HFFc6 (cell line): ENCODE results near the gene CCDC127. TPM values are rescaled to one million over a fixed set of nuclear protein-coding genes. Genes with fewer than 3 reads are reported as not detected.

Source experiments
- DNase-seq: peaks from one replicate; pipeline ENCODE4 v3.0.0-alpha.2; 2018
- H3K27ac Mint-ChIP-seq: 2 replicates; pipeline ENCODE4 v1.8.0; 2020; ENCODE audit warnings: mild to moderate bottlenecking, mixed read lengths
- H3K27me3 Mint-ChIP-seq: 2 replicates; pipeline ENCODE4 v1.8.0; 2021; ENCODE audit warnings: mild to moderate bottlenecking, moderate library complexity, mixed read lengths; ENCODE audit not compliant: insufficient read depth
- H3K36me3 Mint-ChIP-seq: 2 replicates; pipeline ENCODE4 v1.8.0; 2021; ENCODE audit warnings: low read depth, mixed read lengths
- H3K4me1 Mint-ChIP-seq: 2 replicates; pipeline ENCODE4 v1.8.0; 2020; ENCODE audit warnings: low read depth, mixed read lengths
- H3K4me3 Mint-ChIP-seq: 2 replicates; pipeline ENCODE4 v1.8.0; 2020; ENCODE audit warnings: mild to moderate bottlenecking, moderate library complexity, mixed read lengths
- H3K9me3 Mint-ChIP-seq: 2 replicates; pipeline ENCODE4 v1.8.0; 2020; ENCODE audit warnings: mild to moderate bottlenecking, mixed read lengths
- CTCF ChIP-seq: fragments of 200-600 bp; sonication (generic); IDR thresholded peaks from 2 replicates; pipeline ENCODE4 v1.5.0; 2021; ENCODE audit warnings: antibody characterized with exemption, mild to moderate bottlenecking
- total RNA-seq, 6 experiments: library from RNA; stranded (reverse); fragmentation: NEBNext Ultra II Directional; extraction: Animal tissue kit (Norgen Biotek cat#: 25700); gene quantifications; 2 replicates in 1 of 6; 3 replicates in 5 of 6; pipeline ENCODE4 v1.2.3, GENCODE V29; 2021

Gene CCDC127
- total RNA-seq, 6 experiments from 2014 or later: 4.5 to 6.6 (median 6.2) TPM

- Mint-ChIP-seq H3K4me1 (peaks cover 8% of the 10 kb centered on the region; the same call in 1 of the 2 replicates), H3K27me3 (peaks cover 11% of the 10 kb centered on the region), H3K4me3 (no peak overlapping the region), H3K27ac (no peak overlapping the region), H3K9me3 (no peaks in the 10 kb centered on the region), H3K36me3 (no peaks in the 10 kb centered on the region)
- DNase-seq: no peak
- no peak for TF ChIP-seq CTCF
Measured at GRCh38 chr5:192691-192969, 25.3 kb downstream of the CCDC127 start.

GRCh38 chr5:191949-192690, 25.8 kb downstream of the CCDC127 start:
- Mint-ChIP-seq H3K27me3 (peaks cover 11% of the 10 kb centered on the region), H3K4me1 (peaks cover 8% of the 10 kb centered on the region; the same call in 1 of the 2 replicates), H3K4me3 (no peak overlapping the region), H3K9me3 (no peaks in the 10 kb centered on the region), H3K36me3 (no peaks in the 10 kb centered on the region), H3K27ac (no peak overlapping the region)
- no peak for TF ChIP-seq CTCF
- no peak for DNase-seq

- TF ChIP-seq CTCF: no peak
- Mint-ChIP-seq H3K27me3 (peaks cover 11% of the 10 kb centered on the region), H3K36me3 (no peaks in the 10 kb centered on the region), H3K9me3 (no peaks in the 10 kb centered on the region), H3K4me1 (peaks cover 8% of the 10 kb centered on the region; the same call in 1 of the 2 replicates), H3K27ac (no peak within 1 kb of the TSS), H3K4me3 (no peak within 1 kb of the TSS)
- DNase-seq: no peak
Measured at GRCh38 chr5:191036-191948, 26.7 kb downstream of the CCDC127 start, which contains the start of gene LRRC14B. Gene LRRC14B (plus strand): TSS chr5:191495. CDS start chr5:191539, 44 bp downstream.

- H3K4me3 Mint-ChIP-seq: no peak overlapping the region
- no peak for TF ChIP-seq CTCF
- no peaks in the 10 kb centered on the region for H3K9me3 Mint-ChIP-seq
- peaks cover 8% of the 10 kb centered on the region; the same call in 1 of the 2 replicates for H3K4me1 Mint-ChIP-seq
- no peak overlapping the region for H3K27ac Mint-ChIP-seq
- no peaks in the 10 kb centered on the region for H3K36me3 Mint-ChIP-seq
- peaks cover 9% of the 10 kb centered on the region for H3K27me3 Mint-ChIP-seq
- DNase-seq: no peak
Measured at GRCh38 chr5:190366-191035, 27.5 kb downstream of the CCDC127 start.

- Mint-ChIP-seq H3K4me3 (no peak overlapping the region), H3K27me3 (peaks cover 6% of the 10 kb centered on the region), H3K27ac (no peak overlapping the region), H3K36me3 (no peaks in the 10 kb centered on the region), H3K4me1 (peaks cover 8% of the 10 kb centered on the region; the same call in 1 of the 2 replicates), H3K9me3 (no peaks in the 10 kb centered on the region)
- TF ChIP-seq CTCF: no peak
- DNase-seq: no peak
Measured at GRCh38 chr5:189976-190365, 28.0 kb downstream of the CCDC127 start.
